ENCODE measurements around the gene CENPL.

DNA sequence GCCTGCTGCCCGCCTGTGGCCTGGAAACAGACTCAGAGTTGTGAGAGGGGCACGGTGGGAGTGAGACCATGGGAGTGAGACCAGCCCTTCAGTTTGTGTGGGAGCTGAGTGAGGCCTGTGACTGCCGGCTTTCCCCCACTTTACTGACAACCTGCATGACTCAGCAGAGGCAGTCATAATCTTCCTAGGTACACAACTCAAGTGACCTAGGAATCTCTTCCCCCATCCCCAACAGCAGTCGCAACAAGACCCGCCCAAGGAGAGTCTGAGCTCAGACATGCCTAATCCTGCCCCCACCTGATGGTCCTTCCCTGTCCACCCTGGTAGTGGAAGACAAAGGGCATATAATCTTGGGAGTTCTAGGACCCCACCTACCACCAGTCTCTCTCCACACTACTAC, 65.7 kb downstream of the CENPL start:
- TF ChIP-seq, protein P1, sequence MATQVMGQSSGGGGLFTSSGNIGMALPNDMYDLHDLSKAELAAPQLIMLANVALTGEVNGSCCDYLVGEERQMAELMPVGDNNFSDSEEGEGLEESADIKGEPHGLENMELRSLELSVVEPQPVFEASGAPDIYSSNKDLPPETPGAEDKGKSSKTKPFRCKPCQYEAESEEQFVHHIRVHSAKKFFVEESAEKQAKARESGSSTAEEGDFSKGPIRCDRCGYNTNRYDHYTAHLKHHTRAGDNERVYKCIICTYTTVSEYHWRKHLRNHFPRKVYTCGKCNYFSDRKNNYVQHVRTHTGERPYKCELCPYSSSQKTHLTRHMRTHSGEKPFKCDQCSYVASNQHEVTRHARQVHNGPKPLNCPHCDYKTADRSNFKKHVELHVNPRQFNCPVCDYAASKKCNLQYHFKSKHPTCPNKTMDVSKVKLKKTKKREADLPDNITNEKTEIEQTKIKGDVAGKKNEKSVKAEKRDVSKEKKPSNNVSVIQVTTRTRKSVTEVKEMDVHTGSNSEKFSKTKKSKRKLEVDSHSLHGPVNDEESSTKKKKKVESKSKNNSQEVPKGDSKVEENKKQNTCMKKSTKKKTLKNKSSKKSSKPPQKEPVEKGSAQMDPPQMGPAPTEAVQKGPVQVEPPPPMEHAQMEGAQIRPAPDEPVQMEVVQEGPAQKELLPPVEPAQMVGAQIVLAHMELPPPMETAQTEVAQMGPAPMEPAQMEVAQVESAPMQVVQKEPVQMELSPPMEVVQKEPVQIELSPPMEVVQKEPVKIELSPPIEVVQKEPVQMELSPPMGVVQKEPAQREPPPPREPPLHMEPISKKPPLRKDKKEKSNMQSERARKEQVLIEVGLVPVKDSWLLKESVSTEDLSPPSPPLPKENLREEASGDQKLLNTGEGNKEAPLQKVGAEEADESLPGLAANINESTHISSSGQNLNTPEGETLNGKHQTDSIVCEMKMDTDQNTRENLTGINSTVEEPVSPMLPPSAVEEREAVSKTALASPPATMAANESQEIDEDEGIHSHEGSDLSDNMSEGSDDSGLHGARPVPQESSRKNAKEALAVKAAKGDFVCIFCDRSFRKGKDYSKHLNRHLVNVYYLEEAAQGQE (IDR thresholded peaks at IDR 0.05; ENCODE audit: insufficient read depth in 1 of 2, low read depth in 2 of 2, low read length in 2 of 2), result no peak
- TF ChIP-seq TAF1 (IDR thresholded peaks at IDR 0.05; ENCODE audit: borderline replicate concordance, insufficient read depth, low read length), result no peak
